GM10847 (cell line): ENCODE measurements around the gene PAN2.

ENCODE experiments used
- POLR2A ChIP-seq: IDR thresholded peaks from 2 replicates; pipeline ENCODE4 v1.6.1; 2011; ENCODE audit not compliant: insufficient read length; ENCODE audit errors: extremely low read depth

PAN2 gene

GRCh38 chr12:56350662-56351061 is 16.9 kb upstream of the PAN2 start:
- TF ChIP-seq POLR2A = no peak

GRCh38 chr12:56348776-56349175 is 15.0 kb upstream of the PAN2 start:
- TF ChIP-seq POLR2A = no peak

GRCh38 chr12:56346675-56347074 is 12.9 kb upstream of the PAN2 start:
- TF ChIP-seq POLR2A = no peak

- TF ChIP-seq POLR2A = no peak
Observed at GRCh38 chr12:56341616-56342015, 7.8 kb upstream of the PAN2 start.

GRCh38 chr12:56339158-56339422 is 5.3 kb upstream of the PAN2 start:
- no peak for TF ChIP-seq POLR2A

GRCh38 chr12:56338308-56339157 is 4.7 kb upstream of the PAN2 start, which contains the start of gene IL23A:
IL23A (plus strand) TSS chr12:56338884; CDS start chr12:56339045, 161 bp downstream.
- no peak for TF ChIP-seq POLR2A

GRCh38 chr12:56337753-56338251 is 4.0 kb upstream of the PAN2 start:
- no peak for TF ChIP-seq POLR2A

- no peak for TF ChIP-seq POLR2A
Observed at GRCh38 chr12:56336361-56337167, 2.8 kb upstream of the PAN2 start.

GRCh38 chr12:56334490-56334793 is 642 bp upstream of the PAN2 start:
- TF ChIP-seq POLR2A = no peak

GRCh38 chr12:56333197-56333678 is 562 bp downstream of the PAN2 start:
- TF ChIP-seq POLR2A = no peak

GRCh38 chr12:56332512-56333196 is 1.1 kb downstream of the PAN2 start:
- no peak for TF ChIP-seq POLR2A

GRCh38 chr12:56330936-56331490 is 2.8 kb downstream of the PAN2 start:
- no peak for TF ChIP-seq POLR2A

- TF ChIP-seq POLR2A = no peak
Observed at GRCh38 chr12:56326533-56326932, 7.3 kb downstream of the PAN2 start.

GRCh38 chr12:56326126-56326525 is 7.7 kb downstream of the PAN2 start:
- no peak for TF ChIP-seq POLR2A

- no peak for TF ChIP-seq POLR2A
Observed at GRCh38 chr12:56324206-56324605, 9.6 kb downstream of the PAN2 start.

- no peak for TF ChIP-seq POLR2A
Observed at GRCh38 chr12:56321027-56321426, 12.8 kb downstream of the PAN2 start.

- TF ChIP-seq POLR2A = no peak
Observed at GRCh38 chr12:56317675-56318074, 16.1 kb downstream of the PAN2 start.
